Subcutaneous abdominal adipose tissue (tissue), 5 donors: ENCODE measurements around the gene PER3.
A peak's percentile ranks its signal among the peaks of the same experiment; 100 is the strongest.

Experiments used
- H3K27ac ChIP-seq: one replicate; pipeline ENCODE4 v1.7.0; 2013; ENCODE audit warnings: low read depth, mild to moderate bottlenecking, inconsistent platforms, low read length, moderate library complexity
- H3K27me3 ChIP-seq, 5 donors: one replicate each; pipeline ENCODE4 v1.7.0; 2013; ENCODE audit warnings: low read length in 5 of 5, inconsistent platforms in 1 of 5; ENCODE audit not compliant: control insufficient read depth in 5 of 5, insufficient read depth in 4 of 5
- H3K36me3 ChIP-seq, 5 donors: one replicate each; pipeline ENCODE4 v1.7.0; 2013; ENCODE audit warnings: low read length in 5 of 5; ENCODE audit not compliant: control insufficient read depth in 5 of 5, insufficient read depth in 5 of 5
- H3K4me1 ChIP-seq, 5 donors: one replicate each; pipeline ENCODE4 v1.7.0; 2013; ENCODE audit warnings: low read length in 5 of 5, mild to moderate bottlenecking in 3 of 5, moderate library complexity in 1 of 5; ENCODE audit not compliant: control insufficient read depth in 5 of 5, insufficient read depth in 5 of 5
- H3K4me3 ChIP-seq, 5 donors: one replicate each; pipeline ENCODE4 v1.7.0; 2013; ENCODE audit warnings: low read length in 5 of 5, low read depth in 1 of 5
- H3K9ac ChIP-seq, 5 donors: one replicate each; pipeline ENCODE4 v1.7.0; 2013; ENCODE audit warnings: low read length in 5 of 5, mild to moderate bottlenecking in 4 of 5, moderate library complexity in 3 of 5
- H3K9me3 ChIP-seq, 5 donors: one replicate each; pipeline ENCODE4 v1.7.0; 2013; ENCODE audit warnings: low read length in 5 of 5; ENCODE audit not compliant: control insufficient read depth in 5 of 5
- donor health status: healthy.
- donor health status: healthy.
- donor health status: healthy.
- donor health status: healthy.
- donor health status: healthy.

The PER3 gene

DNA sequence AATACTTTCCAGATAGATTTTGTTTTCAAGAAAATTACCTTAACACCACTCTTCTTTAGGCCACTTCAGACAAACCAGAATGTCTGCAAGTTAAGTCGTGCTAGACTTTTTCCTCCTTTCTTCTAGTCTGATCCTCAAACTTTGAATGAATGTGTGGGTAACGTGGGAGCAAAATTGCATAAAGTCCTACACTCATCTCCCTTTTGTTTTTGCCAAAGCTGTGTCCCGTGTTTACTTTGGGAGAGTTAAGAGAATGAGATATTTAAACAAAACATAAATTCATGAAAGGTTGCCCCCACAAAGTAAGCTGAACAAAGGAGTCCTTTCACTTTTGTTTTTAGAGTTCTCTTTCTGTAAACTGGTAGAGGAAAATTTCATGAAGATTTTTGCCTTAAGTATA, 29.9 kb upstream of the PER3 start:
- no peak overlapping the region for H3K9ac ChIP-seq

DNA sequence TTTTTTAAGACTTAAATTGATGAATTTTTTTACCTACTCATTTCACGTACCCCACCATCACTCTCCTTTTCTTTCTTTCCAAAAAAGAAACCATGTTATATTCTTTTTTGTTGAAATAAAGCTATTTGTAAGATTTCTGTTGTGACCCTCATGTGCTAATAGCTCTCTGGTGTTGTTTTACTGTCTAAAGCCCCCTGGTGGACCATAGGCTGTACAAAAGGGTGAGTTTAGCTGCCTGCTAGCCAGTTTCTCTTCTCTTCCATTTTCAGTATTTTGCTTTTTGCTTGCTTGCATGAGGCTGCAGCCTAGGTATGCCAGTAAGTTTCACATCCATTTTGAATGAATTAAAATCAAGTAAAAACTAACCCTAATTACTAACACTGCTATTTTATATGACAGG, 28.6 kb upstream of the PER3 start:
- Histone ChIP-seq H3K4me3 (no peak overlapping the region), H3K27me3 (no peaks in the 10 kb centered on the region), H3K9me3 (no peaks in the 10 kb centered on the region), H3K27ac (no peak overlapping the region), H3K4me1 (peaks cover 0 to 22% (median 5%) of the 10 kb centered on the region in 5 donors), H3K9ac (no peak overlapping the region), H3K36me3 (no peaks in the 10 kb centered on the region)

More for the DNA sequence above, 29.9 kb upstream of the PER3 start:
- Histone ChIP-seq H3K4me3 (no peak overlapping the region), H3K36me3 (peaks cover 0 to 4% (median 0%) of the 10 kb centered on the region in 5 donors), H3K27me3 (no peaks in the 10 kb centered on the region), H3K4me1 (peaks cover 0 to 15% (median 5%) of the 10 kb centered on the region in 5 donors), H3K27ac (no peak overlapping the region), H3K9me3 (no peaks in the 10 kb centered on the region)

DNA sequence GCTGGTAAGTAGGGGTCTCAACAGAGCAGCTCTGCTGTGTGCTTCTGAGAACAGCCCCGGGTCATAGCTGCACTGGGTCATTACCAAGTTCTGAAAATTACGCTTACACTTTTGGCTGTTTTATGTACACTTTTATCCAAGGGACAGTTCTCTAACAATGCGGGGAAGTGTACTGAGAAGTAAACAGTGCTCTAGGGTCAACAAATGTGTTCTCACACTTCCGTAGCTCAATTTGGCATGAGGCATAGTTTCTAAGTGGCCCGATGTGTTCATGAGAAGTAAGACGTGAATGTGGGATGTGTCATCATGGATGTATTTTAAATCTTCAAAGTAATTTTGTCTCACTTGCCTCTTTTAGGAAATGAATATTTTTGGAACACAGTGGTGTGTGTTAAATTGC, 23.8 kb upstream of the PER3 start:
- Histone ChIP-seq H3K36me3 (no peaks in the 10 kb centered on the region), H3K27ac (no peak overlapping the region), H3K9ac (peak overlapping the region in 1 of 5 donors; percentile 2), H3K4me1 (peaks cover 0 to 9% (median 0%) of the 10 kb centered on the region in 5 donors), H3K27me3 (no peaks in the 10 kb centered on the region), H3K4me3 (no peak overlapping the region), H3K9me3 (no peaks in the 10 kb centered on the region)

DNA sequence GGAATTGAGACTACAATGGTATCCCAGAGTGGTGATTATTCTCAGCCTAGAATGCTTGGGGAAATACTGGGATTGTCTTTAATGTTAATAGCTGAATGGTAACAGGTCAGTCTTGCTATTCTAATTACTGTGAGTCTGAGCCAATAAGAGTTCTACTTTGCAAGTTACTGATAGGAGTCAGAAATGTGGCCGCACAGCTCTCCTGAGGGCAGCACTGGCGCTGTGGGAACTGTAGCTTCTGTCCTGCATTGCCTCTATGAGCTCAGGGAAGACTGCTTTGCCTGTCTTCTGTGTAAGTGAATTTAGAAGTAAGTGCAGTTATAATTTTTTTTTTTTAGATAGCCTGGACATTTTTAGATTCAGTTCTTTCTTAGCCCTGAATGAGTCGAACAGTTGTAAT, 23.0 kb upstream of the PER3 start:
- Histone ChIP-seq H3K4me1 (peaks cover 0 to 9% (median 0%) of the 10 kb centered on the region in 5 donors), H3K9ac (no peak overlapping the region), H3K4me3 (no peak overlapping the region), H3K27ac (no peak overlapping the region), H3K36me3 (no peaks in the 10 kb centered on the region), H3K9me3 (no peaks in the 10 kb centered on the region), H3K27me3 (no peaks in the 10 kb centered on the region)

DNA sequence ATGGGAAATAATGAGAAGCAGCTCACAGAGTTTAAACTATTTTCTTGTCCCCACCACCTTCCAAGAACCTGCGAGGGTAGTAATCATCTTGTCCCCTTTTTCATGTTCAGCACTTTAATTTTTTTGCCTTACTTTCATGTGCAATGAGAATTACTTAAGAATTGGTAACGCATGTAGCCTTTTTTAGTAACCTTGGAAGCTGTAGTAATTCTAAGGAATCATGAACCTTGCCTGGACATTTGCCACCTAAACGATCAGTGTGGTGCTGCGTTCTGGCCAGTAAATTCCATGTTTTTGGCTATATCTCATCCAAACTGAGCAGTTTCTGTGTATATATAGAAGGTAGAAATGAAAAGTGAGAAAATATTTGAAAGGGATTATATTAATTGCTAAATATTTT, 16.9 kb upstream of the PER3 start:
- H3K27me3 ChIP-seq = no peaks in the 10 kb centered on the region
- no peaks in the 10 kb centered on the region for H3K9me3 ChIP-seq
- H3K27ac ChIP-seq = no peak overlapping the region
- no peak overlapping the region for H3K4me3 ChIP-seq
- H3K4me1 ChIP-seq = peaks cover 3 to 13% (median 12%) of the 10 kb centered on the region in 5 donors
- no peak overlapping the region for H3K9ac ChIP-seq
- no peaks in the 10 kb centered on the region for H3K36me3 ChIP-seq

DNA sequence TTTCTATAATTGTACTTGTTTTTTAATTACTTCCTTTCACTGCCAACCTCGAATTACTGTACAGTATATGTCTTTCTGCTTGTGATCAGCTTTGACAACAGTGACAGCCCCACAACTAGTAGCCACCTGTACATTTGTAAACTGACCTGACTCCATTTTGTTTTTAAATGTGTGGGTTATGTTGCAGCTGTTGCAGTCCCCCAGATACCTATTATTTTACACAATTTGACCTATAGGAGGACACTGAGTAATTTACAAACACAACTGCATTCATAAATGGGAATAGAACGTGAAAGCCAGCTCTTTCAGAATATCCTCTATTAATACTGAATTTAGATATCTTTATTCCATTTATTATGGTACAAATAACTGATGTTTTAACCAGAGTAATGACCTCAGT, 15.5 kb upstream of the PER3 start:
- Histone ChIP-seq H3K9me3 (no peaks in the 10 kb centered on the region), H3K27me3 (no peaks in the 10 kb centered on the region), H3K4me1 (peaks cover 5 to 23% (median 20%) of the 10 kb centered on the region in 5 donors), H3K4me3 (no peak overlapping the region), H3K9ac (no peak overlapping the region), H3K36me3 (peaks cover 0 to 6% (median 5%) of the 10 kb centered on the region in 5 donors), H3K27ac (no peak overlapping the region)

DNA sequence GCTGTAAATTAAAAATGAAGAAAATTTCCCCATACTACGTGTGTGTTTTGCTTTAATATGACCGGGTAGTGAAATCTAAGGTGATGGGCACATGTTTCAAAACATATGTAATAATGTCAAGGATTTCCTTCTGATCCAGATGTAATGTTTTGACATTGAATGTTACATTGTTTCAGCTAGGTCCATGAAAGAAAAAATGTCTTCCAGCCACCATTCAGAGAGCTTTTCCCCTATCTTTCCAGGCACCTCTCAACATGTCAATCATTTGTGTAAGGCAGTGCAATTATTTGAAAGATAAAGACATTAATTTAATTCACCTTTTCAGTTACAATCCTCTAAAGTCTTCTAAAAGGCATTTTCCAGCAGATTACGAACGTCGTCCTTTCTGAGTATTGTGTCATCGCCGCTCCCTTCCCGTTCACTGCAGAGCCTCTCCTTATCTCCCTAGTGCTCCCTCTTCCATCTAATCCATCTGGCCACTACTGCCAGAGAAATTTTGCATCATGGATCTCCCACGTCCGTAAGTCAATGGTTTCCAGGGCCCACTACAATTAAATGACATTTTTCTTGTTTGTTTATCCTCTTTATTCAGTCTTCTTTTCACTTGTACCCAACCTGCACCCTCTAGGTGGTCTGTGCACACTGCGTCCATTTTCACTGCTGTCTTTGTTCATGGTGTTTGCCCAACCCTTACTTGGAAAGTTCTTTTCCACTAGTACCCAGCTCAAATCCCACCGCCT, 14.2 kb upstream of the PER3 start:
- Histone ChIP-seq H3K4me1 (peaks cover 5 to 23% (median 21%) of the 10 kb centered on the region in 5 donors), H3K9me3 (no peaks in the 10 kb centered on the region), H3K27me3 (no peaks in the 10 kb centered on the region), H3K27ac (no peak overlapping the region), H3K36me3 (peaks cover 5 to 17% (median 13%) of the 10 kb centered on the region in 5 donors), H3K9ac (no peak overlapping the region), H3K4me3 (no peak overlapping the region)

DNA sequence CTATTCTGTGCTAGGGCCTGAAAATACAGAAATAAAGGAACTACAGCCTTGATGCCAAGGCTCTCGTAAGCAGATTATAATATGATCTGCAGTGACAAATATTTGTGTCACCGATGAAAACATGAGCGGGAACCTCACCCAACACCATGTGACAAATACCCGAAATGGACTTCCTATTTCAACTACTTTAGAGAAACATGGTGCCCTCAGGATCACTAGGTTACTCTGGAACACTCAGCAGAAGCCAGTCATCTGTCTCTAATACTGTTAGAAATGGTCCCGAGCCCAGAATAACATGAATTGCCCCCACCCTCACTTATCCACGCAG, 13.5 kb upstream of the PER3 start:
- peak overlapping the region in 4 of 5 donors; percentile 19 to 84 (median 69) for H3K9ac ChIP-seq
- peak overlapping the region; percentile 79 for H3K27ac ChIP-seq
- peak overlapping the region; percentile 69 to 95 (median 93) for H3K4me3 ChIP-seq
- H3K9me3 ChIP-seq = no peaks in the 10 kb centered on the region
- H3K4me1 ChIP-seq = peaks cover 5 to 23% (median 21%) of the 10 kb centered on the region in 5 donors
- H3K27me3 ChIP-seq = no peaks in the 10 kb centered on the region
- peaks cover 5 to 19% (median 14%) of the 10 kb centered on the region in 5 donors for H3K36me3 ChIP-seq

DNA sequence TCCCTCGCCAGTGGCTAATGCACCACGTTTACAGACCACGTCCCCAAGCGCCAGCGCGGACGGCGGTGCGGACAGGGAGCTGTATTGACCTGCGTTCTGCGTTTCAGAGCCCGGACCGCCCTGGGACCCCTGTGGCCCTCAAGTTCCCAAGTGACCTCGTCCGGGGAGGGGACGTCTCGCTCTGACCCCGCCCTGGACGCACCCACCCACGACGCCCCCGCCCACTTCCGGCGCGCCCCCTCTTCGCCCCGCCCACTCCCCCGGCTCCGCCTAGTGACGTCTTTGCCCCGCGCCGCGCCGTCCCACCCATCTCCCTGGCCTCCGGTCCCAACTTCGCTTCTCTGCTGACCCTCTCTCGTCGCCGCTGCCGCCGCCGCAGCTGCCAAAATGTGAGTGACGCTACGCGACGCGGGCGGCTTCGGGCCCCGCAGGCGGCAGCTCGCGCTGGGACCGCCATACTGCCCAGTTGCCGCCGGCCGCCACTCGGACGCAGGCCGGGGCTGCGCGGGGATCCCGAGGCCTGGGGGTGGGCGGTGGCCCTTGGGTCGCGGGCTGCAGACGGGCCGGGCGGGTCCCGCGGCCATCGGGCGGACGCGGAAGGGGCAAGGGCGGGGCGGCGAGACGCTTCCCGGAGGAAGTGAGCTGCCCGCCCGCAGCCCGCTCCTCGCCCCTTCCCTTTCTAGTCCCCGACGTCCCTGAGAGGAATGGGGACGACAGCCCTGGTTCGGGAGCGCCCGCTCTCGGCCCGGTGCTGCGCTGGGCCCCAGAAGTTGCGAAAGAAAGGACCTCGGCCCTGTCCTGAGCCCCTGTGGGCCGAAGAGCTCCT, 12.9 kb upstream of the PER3 start, which contains the start of gene VAMP3:
VAMP3 (plus strand) TSS at position 300 of the 826 bp plus-strand sequence; CDS start at position 388, 88 bp downstream.
- peak within 1 kb of the TSS; percentile 79 for H3K27ac ChIP-seq
- peak within 1 kb of the TSS; percentile 78 to 98 (median 94) for H3K4me3 ChIP-seq
- H3K9ac ChIP-seq = peak within 1 kb of the TSS; percentile 79 to 97 (median 89)
- H3K9me3 ChIP-seq = no peaks in the 10 kb centered on the region
- H3K36me3 ChIP-seq = peaks cover 5 to 21% (median 15%) of the 10 kb centered on the region in 5 donors
- H3K4me1 ChIP-seq = peaks cover 5 to 23% (median 21%) of the 10 kb centered on the region in 5 donors
- no peaks in the 10 kb centered on the region for H3K27me3 ChIP-seq

DNA sequence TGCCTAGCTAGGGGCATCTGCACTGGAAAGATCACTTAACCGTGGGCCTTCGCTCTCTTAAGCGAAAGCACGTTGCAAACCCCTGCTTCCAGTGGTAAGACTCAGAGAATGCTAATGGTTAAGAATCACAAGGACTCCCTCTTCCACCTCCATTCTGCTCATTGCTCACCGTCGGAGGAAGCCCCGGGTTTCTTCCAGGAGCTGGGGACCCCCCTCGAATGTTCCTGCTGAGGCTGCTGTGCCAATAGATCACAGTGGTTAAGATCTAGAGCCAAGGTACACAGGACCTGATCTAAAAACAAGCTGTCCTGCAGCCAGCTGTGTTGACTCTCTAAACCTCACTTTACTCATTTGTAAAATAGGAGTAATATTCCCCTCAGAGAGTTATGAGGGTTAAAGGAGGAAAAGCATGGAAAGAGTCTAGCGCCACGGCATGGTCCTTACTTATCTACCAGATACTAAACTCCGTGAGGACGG, 12.2 kb upstream of the PER3 start:
- peaks cover 5 to 25% (median 19%) of the 10 kb centered on the region in 5 donors for H3K36me3 ChIP-seq

More for the DNA sequence above, 12.2 kb upstream of the PER3 start:
- Histone ChIP-seq H3K9ac (peak overlapping the region; percentile 79 to 97 (median 89)), H3K4me1 (peaks cover 5 to 23% (median 21%) of the 10 kb centered on the region in 5 donors), H3K4me3 (peak overlapping the region; percentile 78 to 98 (median 94)), H3K27ac (peak overlapping the region; percentile 79), H3K27me3 (no peaks in the 10 kb centered on the region), H3K9me3 (no peaks in the 10 kb centered on the region)
